Fibroblast of pulmonary artery (primary cell): Measurements from ENCODE around the gene CTNND1.

Experiments used
- DNase-seq: peaks from one replicate; pipeline ENCODE4 v3.0.0-alpha.2; 2010; ENCODE audit warnings: low read depth
- H3K4me3 ChIP-seq: replicated peaks from 2 replicates; pipeline ENCODE4 v1.5.1; 2011; ENCODE audit warnings: low read depth, mild to moderate bottlenecking, control low read depth, low read length, moderate library complexity
- CTCF ChIP-seq: IDR thresholded peaks from 2 replicates; pipeline ENCODE4 v1.5.1; 2011; ENCODE audit warnings: mild to moderate bottlenecking, control low read depth, low read length, inconsistent platforms; ENCODE audit errors: missing control alignments

CTNND1 gene

GRCh38 chr11:57773026-57773598 is 11.5 kb downstream of the CTNND1 start:
- H3K4me3 ChIP-seq = no peak overlapping the region
- TF ChIP-seq CTCF = no peak
- DNase-seq = no peak

GRCh38 chr11:57775491-57775890 is 13.9 kb downstream of the CTNND1 start:
- H3K4me3 ChIP-seq = peak overlapping the region; percentile 36
- no peak for DNase-seq
- TF ChIP-seq CTCF = no peak

GRCh38 chr11:57776031-57776521 is 14.5 kb downstream of the CTNND1 start:
- DNase-seq = peak; percentile 67
- peak overlapping the region; percentile 36 for H3K4me3 ChIP-seq
- TF ChIP-seq CTCF = no peak

GRCh38 chr11:57776577-57777210 is 15.1 kb downstream of the CTNND1 start:
- no peak overlapping the region for H3K4me3 ChIP-seq
- no peak for TF ChIP-seq CTCF
- DNase-seq = no peak

- no peak for TF ChIP-seq CTCF
Observed at GRCh38 chr11:57777969-57778317, 16.3 kb downstream of the CTNND1 start.

GRCh38 chr11:57778318-57779037 is 16.9 kb downstream of the CTNND1 start:
- no peak for TF ChIP-seq CTCF
- H3K4me3 ChIP-seq = peak overlapping the region; percentile 39
- DNase-seq = peak; percentile 100

More at GRCh38 chr11:57777969-57778317, 16.3 kb downstream of the CTNND1 start:
- DNase-seq = peak; percentile 55
- H3K4me3 ChIP-seq = peak overlapping the region; percentile 39

GRCh38 chr11:57779276-57779675 is 17.7 kb downstream of the CTNND1 start:
- peak; percentile 80 for DNase-seq
- TF ChIP-seq CTCF = peak; percentile 25
- H3K4me3 ChIP-seq = peak overlapping the region; percentile 39
